GM13976 (cell line): ENCODE data around the gene BMP7.

Experiments used
- DNase-seq: peaks from one replicate; pipeline ENCODE4 v3.0.0; 2012; ENCODE audit warnings: low spot score
- in situ Hi-C: fragments of 300-500 bp; cut with MboI; formaldehyde crosslinking; loops from one replicate; pipeline ENCODE4 v1.12.0; 2022; ENCODE audit warnings: low sequenced_read_pairs, mixed read lengths, inconsistent platforms; ENCODE audit not compliant: unreplicated experiment
- TF ChIP-seq, protein P1 (sequence below): IDR thresholded peaks from 2 replicates; pipeline ENCODE4 v1.5.1; 2012; ENCODE audit warnings: borderline replicate concordance, mild to moderate bottlenecking; ENCODE audit not compliant: insufficient read depth; ENCODE audit errors: extremely low read depth, missing control alignments, control extremely low read depth

BMP7 gene

DNA sequence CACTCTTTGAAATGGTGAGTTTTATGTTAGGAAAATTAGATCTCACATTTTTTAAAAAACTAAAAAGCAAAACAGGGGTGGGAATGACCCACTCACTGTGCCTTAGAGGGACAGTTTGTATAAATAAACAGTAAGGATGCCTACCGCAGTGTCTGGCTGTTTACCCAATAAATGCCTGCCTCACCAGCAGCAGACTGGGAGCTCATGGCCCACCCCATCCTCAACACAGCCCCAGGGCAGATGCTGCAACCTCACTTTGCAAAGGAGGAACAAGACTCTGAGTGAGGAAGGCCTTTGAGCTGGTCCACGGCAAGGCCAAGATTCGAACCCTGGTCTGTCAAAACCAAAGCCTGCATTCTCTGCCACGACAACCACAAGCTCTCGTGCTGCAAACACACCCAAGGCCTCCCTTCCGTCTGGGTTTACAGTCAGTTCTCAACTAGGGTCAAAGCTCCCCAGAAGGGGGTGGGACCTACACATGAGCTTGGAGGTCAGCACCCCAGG is 77.8 kb downstream of the BMP7 start:
- TF ChIP-seq, protein P1, sequence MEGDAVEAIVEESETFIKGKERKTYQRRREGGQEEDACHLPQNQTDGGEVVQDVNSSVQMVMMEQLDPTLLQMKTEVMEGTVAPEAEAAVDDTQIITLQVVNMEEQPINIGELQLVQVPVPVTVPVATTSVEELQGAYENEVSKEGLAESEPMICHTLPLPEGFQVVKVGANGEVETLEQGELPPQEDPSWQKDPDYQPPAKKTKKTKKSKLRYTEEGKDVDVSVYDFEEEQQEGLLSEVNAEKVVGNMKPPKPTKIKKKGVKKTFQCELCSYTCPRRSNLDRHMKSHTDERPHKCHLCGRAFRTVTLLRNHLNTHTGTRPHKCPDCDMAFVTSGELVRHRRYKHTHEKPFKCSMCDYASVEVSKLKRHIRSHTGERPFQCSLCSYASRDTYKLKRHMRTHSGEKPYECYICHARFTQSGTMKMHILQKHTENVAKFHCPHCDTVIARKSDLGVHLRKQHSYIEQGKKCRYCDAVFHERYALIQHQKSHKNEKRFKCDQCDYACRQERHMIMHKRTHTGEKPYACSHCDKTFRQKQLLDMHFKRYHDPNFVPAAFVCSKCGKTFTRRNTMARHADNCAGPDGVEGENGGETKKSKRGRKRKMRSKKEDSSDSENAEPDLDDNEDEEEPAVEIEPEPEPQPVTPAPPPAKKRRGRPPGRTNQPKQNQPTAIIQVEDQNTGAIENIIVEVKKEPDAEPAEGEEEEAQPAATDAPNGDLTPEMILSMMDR: no peak
- DNase-seq: no peak
- in situ Hi-C loops: no loop called here

DNA sequence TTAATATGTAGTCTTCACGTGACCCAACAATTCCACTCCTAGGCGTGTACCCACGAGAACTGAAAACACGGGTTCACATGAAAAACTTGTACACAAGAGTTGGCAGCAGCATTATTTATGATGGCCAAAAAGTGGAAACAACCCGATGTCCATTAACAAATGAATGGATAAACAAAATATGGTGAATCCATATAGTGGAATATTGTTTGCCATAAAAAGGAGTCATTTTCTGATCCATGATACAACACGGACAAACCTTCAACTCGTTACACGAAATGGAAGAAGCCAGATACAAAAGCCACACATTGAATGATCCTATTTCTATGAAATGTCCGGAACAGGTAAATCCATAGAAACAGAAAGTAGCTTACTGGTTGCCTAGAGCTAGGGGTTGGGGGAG is 78.4 kb downstream of the BMP7 start:
- TF ChIP-seq, protein P1: no peak
- in situ Hi-C loops: no loop called here
- DNase-seq: no peak

DNA sequence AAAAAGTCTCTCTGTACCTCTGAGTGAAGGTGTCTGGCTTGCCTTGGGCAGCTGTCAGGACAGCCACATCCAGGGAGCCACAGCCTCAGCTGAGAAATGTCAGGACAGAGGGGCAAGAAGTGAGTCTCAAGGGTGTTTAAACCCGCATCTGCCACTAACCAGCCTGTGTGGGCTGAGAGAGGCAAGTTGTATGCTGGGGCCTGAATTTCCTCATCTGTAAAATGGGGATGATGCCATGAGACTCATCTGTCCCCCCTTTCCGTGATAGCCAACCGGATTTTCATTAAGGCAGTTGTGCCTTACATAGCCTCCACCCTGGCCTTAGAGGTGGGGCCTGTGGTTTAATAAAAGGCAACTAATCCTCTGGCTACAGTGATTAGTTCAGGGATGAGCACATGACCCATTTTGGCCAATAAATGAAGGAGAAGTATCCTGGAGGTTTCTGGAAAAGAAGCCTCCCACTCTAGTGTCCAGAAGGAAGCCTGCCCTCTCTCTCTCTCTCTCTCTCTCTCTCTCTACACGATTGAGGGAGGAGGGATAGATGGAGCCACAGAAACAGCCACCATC is 79.3 kb downstream of the BMP7 start:
- in situ Hi-C loops: no loop called here
- TF ChIP-seq, protein P1: no peak
- DNase-seq: no peak

DNA sequence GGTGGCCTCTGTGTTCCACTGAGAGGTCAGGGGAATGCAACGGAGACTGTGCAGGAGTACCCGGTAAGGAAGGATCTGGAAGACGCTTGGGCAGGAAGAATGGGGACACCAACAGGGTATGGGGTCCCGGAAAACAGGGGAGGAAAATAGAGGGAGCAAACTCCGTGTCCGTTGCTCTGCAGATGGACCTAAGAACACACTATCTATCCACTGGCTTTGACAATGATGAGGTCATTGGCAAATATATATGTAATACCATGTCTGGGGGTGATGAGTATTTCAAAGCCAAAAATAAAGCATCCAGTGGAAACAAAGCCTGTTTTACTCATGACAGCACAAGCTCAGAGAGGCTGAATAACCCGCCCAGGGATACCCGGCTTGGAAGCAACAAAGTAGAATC is 80.2 kb downstream of the BMP7 start:
- in situ Hi-C loops: no loop called here
- TF ChIP-seq, protein P1: no peak
- no peak for DNase-seq

DNA sequence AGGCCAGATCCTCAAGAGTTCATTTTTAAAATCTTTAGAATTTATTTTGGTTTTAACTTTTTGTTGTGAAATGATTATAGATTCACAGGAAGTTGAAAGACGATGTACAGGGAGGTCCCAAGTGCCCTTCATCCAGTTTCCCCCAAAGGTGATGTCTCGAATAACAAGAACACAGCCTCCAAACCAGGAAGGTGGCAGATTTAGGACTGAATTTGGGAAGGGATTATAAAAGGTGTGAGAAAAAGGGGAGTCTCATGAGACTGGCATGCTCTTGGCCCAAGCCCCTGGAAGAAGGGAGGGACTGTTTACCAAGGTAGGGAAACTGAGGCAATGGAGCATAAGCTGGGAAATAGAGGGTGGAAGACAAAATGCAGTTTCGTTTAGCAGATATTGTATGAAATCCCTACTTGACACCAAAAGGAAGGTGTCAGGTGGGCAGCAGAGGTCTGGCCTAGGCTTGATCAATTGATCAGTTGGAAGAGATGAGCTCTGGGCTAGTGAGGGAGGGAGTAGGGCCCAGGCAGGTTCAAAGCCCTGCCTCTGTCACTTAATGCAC is 81.2 kb downstream of the BMP7 start:
- TF ChIP-seq, protein P1: no peak
- in situ Hi-C loops: no loop called here
- DNase-seq: no peak

DNA sequence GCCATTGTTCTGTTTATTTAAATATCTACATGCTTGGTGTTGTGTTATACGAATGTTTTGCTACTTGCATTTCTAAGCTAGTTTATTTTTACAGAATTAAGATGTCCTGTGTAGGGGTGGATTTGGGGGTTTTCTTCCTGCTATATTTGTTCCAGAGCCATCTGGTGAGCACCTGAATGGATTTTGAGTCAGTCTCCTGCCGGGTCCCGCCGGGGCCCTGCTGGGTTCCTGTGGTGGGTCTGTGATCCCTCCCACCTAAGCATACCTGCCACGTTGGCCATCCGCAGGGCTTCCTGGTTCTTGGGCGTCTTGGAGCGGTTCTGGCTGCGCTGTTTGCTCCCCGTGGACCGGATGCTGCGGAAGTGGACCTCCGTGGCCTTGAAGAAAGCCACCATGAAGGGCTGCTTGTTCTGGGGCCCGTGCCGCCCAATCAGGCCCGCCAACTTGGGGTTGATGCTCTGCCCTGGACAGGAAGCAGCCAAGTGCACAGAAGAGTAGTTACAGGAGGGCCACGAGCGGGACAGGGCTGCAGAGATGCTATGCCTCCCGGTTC is 82.9 kb downstream of the BMP7 start:
- in situ Hi-C loops: no loop called here
- DNase-seq: no peak
- TF ChIP-seq, protein P1: no peak
